ACC112 (cell line): ENCODE measurements around the gene MAML1.

Experiments used
- H2AFZ ChIP-seq: fragments of 200-600 bp; sonication (generic); one replicate; pipeline ENCODE4 v1.6.0; 2017; ENCODE audit warnings: antibody characterized with exemption, low read length; ENCODE audit not compliant: unreplicated experiment
- H3K27ac ChIP-seq: fragments of 200-600 bp; sonication (generic); 2 replicates; pipeline ENCODE4 v1.5.1; 2014; ENCODE audit warnings: low read depth, mild to moderate bottlenecking, antibody characterized with exemption, low read length, moderate library complexity
- H3K27me3 ChIP-seq: fragments of 200-600 bp; sonication (generic); 2 replicates; pipeline ENCODE4 v1.6.1; 2014; ENCODE audit warnings: mild to moderate bottlenecking, antibody characterized with exemption, low read length, moderate library complexity, mixed read lengths; ENCODE audit not compliant: insufficient read depth
- H3K36me3 ChIP-seq: fragments of 200-600 bp; sonication (generic); 2 replicates; pipeline ENCODE4 v1.6.1; 2016; ENCODE audit warnings: mild to moderate bottlenecking, antibody characterized with exemption, low read length, moderate library complexity, mixed read lengths; ENCODE audit not compliant: insufficient read depth
- H3K4me1 ChIP-seq: fragments of 200-600 bp; sonication (generic); one replicate; pipeline ENCODE4 v1.6.1; 2016; ENCODE audit warnings: low read length, mixed read lengths; ENCODE audit not compliant: insufficient read depth, unreplicated experiment, control insufficient read depth
- H3K4me3 ChIP-seq: fragments of 200-600 bp; sonication (generic); 2 replicates; pipeline ENCODE4 v1.5.1; 2014; ENCODE audit warnings: mild to moderate bottlenecking, low read depth, low read length
- H3K79me2 ChIP-seq: fragments of 200-600 bp; sonication (generic); one replicate; pipeline ENCODE4 v1.6.0; 2016; ENCODE audit warnings: low read length; ENCODE audit not compliant: control insufficient read depth, unreplicated experiment, insufficient read depth

Gene MAML1

DNA sequence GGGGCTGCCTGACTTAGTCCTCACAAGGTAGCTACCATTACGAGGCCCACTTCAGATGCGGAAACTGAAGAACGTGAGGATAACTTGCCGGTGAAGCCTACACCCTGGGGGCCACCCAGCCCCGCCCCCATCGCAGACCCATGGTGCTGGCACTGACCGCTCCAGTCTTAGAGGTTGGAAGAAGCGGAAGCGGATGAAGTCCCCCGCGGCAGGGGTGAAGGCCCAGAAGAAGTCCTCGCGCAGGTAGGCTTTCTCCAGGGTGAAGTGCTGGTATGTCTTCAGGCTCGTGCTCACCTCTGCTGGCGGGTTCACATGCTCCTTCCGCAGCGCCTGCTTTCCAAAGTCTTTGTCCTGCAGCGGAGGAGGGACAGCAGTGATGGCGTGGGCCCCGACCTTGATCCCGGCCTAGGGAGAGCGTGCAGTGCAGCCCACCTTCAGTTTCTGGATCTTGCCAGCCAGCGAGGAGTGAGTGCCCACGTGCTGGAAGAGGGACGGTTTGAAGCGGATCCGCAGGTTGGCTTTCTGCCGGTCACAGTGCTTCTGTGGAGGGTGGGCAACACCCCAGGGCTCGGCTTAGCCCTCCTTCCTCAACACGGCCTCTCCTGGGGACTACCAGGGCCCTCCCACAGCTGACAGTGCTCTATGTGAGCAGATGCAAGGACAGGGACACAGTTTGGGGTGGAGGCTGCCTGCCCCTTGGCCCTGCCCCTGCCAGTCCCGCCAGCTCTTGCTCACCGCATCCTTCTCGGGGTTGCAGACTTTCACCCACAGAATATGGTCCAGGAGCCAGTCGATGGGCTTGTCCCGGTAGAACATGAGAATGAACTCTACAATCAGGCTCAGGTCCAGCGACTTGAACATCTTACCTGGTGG, 66.4 kb downstream of the MAML1 start:
- peaks cover 11% of the 10 kb centered on the region; the same call in 1 of the 2 replicates for H3K36me3 ChIP-seq
- peaks cover 22% of the 10 kb centered on the region for H3K79me2 ChIP-seq
- no peak overlapping the region for H2AFZ ChIP-seq
- H3K27me3 ChIP-seq, result no peaks in the 10 kb centered on the region
- no peak overlapping the region for H3K27ac ChIP-seq
- peaks cover 22% of the 10 kb centered on the region for H3K4me1 ChIP-seq
- no peak overlapping the region for H3K4me3 ChIP-seq

DNA sequence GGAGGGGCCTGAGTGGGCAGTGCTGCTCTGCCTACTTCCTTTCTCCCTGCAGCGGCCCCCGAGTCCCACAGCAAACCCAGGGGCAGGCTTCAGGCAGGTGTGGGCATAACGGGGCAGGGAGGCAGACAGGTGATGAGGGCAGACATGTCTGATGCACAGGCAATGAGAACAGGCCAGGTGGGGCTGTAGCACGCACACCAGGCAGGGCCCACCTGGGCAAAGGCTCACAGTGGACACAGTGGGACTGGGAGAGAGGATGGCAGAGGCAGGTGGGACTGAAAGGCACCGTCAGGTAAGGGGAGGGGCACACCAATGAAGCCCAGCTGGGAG, 67.0 kb downstream of the MAML1 start:
- no peak overlapping the region for H3K27ac ChIP-seq
- peaks cover 28% of the 10 kb centered on the region for H3K4me1 ChIP-seq
- no peak overlapping the region for H3K4me3 ChIP-seq
- H2AFZ ChIP-seq, result no peak overlapping the region
- peaks cover 28% of the 10 kb centered on the region for H3K79me2 ChIP-seq
- H3K27me3 ChIP-seq, result no peaks in the 10 kb centered on the region
- H3K36me3 ChIP-seq, result peaks cover 11% of the 10 kb centered on the region; the same call in 1 of the 2 replicates

DNA sequence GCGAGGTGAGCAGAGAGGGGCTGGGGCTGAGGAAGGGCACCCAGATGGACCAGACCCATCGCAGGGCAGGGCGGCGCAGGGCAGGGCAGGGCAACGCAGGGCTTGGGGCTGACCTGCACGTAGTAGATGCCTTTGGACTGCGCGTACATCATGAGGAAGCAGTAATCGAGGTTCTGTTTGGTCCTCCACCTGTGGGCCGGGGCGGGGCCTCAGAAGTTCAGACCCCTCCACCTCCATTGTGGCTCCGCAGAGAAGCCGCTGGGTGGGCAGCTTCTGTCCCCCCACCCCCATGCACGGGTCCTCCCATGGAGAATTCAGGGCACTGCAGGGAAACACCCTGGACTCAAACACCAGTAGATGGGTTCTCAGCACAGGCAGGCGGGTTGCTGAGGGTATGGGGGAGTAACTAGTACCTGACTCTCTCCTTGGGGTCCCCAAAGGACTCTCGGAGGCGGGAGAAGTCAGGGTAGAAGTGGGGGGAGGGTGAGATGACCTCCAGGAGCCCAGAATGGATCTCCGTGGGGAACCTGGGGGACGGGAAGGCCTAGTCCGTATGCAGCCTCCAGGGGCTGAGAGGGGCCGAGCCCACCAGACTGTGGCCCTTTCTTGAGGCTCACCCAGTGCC, 67.6 kb downstream of the MAML1 start:
- Histone ChIP-seq H3K27me3 (no peaks in the 10 kb centered on the region), H3K27ac (no peak overlapping the region), H3K4me3 (no peak overlapping the region), H3K79me2 (peaks cover 34% of the 10 kb centered on the region), H2AFZ (no peak overlapping the region), H3K36me3 (peaks cover 11% of the 10 kb centered on the region; the same call in 1 of the 2 replicates), H3K4me1 (peaks cover 34% of the 10 kb centered on the region)

DNA sequence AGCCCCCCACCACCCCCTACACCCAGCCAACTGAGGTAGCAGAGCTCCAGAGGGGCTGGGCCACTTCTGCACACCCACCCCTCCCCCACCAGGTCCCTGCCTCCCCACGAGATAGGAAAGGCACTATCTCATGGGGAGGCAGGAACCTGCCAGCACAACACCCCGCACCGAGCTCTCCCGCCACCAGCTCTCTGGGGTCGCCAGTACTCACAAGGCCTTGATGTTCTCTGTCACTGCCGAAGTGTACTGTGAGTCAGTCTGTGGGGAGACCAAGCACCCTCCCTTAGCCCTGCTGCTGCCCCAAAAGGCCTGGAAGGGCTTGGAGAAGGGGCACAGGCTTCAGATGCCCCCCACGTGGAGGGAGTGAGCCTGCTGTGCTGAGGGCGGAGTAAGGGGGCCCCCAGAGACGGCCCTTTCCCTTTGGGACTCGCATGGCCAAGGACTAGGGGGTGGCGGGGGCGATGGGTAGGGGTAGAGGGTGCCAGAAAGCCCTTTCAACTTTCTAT, 68.1 kb downstream of the MAML1 start:
- Histone ChIP-seq H3K79me2 (peaks cover 38% of the 10 kb centered on the region), H3K36me3 (peaks cover 11% of the 10 kb centered on the region; the same call in 1 of the 2 replicates), H3K4me3 (no peak overlapping the region), H3K4me1 (peaks cover 35% of the 10 kb centered on the region), H3K27me3 (no peaks in the 10 kb centered on the region), H2AFZ (no peak overlapping the region), H3K27ac (no peak overlapping the region)

- H3K79me2 ChIP-seq, result peaks cover 45% of the 10 kb centered on the region
- no peak overlapping the region for H3K27ac ChIP-seq
- H3K36me3 ChIP-seq, result peaks cover 11% of the 10 kb centered on the region; the same call in 1 of the 2 replicates
- peaks cover 34% of the 10 kb centered on the region for H3K4me1 ChIP-seq
- no peaks in the 10 kb centered on the region for H3K27me3 ChIP-seq
- no peak overlapping the region for H2AFZ ChIP-seq
- H3K4me3 ChIP-seq, result no peak overlapping the region
Observed at GRCh38 chr5:179801304-179802206, 68.9 kb downstream of the MAML1 start.

- Histone ChIP-seq H3K4me3 (no peak overlapping the region), H3K79me2 (peaks cover 45% of the 10 kb centered on the region), H3K36me3 (peaks cover 11% of the 10 kb centered on the region; the same call in 1 of the 2 replicates), H2AFZ (no peak overlapping the region), H3K4me1 (peaks cover 29% of the 10 kb centered on the region), H3K27me3 (no peaks in the 10 kb centered on the region), H3K27ac (no peak overlapping the region)
Observed at GRCh38 chr5:179802207-179802883, 69.7 kb downstream of the MAML1 start.

DNA sequence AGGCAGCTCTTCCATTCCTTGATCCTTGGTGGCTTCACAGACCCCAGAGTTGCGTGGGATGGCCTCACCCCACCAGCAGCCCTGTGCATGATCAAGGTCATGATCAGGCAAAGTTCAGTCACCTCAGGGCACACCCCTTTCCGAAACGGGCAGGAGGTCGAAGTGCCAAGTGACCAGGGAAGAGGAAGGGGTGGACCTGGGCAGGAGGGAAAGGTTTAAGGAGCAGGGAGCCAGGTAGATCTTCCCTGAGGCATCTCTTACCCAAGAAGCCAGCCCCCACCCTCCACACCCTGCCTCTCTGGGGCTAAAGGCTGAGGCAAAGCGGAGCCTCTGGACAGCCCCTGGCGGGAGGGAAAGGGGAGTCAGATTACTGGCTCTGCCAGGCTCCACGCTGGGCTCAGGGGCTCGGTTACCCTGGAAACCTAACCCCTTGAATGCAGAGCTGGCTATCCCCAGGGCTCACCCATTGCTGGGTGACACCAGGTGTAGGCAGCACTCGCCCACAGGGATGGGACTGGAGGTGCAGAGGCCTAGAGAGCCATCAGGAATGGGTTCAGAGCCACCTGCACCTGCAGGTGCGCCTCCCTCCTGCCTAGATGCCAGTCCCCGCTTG, 70.4 kb downstream of the MAML1 start:
- H3K4me3 ChIP-seq, result no peak overlapping the region
- H3K79me2 ChIP-seq, result peaks cover 45% of the 10 kb centered on the region
- peaks cover 11% of the 10 kb centered on the region; the same call in 1 of the 2 replicates for H3K36me3 ChIP-seq
- no peaks in the 10 kb centered on the region for H3K27me3 ChIP-seq
- no peak overlapping the region for H3K27ac ChIP-seq
- H2AFZ ChIP-seq, result no peak overlapping the region
- peaks cover 29% of the 10 kb centered on the region for H3K4me1 ChIP-seq

DNA sequence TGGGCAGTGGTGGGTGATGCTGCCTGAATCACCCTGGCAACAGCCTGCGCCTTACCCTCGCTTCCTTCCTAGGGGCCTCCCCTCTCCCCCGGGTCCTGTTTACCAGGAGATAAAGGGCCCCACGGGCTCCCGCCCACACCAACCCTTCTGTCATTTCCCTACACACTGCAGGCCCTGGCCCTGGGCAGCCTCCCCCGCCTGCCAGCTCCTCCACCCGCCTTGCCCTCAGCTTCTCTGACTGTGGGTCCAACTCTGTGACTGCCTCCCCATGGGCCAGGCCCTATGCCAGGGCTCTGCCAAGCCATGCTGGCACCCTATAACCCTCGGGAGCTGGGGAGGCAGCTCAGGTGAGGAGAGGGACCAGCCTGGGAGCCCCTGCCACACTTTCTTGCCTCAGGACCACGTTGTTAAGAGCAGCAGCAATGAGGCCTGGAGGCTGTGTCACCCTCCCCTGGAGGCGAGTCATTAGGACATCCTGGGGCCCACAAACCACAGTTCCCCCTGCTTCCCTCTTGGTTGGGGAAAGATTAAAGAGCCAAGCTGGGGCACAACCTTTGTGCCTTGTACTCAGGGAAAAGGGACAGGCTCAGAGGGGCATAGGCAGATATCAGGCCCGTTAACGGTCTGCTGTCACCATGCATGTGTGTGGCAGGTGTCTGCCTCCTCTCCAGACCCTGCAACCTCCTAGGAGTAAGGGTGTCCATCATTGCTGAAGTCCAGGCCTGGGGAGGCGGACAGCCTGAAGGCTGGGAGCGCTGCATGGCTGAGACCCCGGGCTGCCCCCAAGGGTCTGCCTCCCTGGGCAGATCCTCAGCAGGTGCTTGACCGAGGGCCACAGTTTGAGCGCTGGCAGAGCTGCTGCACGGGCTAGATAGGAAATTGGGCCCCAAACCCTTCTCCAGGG, 71.3 kb downstream of the MAML1 start:
- peak overlapping the region; percentile 23; the same call in 1 of the 2 replicates for H3K27ac ChIP-seq
- H3K4me1 ChIP-seq, result peaks cover 29% of the 10 kb centered on the region
- H2AFZ ChIP-seq, result no peak overlapping the region
- H3K4me3 ChIP-seq, result peak overlapping the region; percentile 84
- no peaks in the 10 kb centered on the region for H3K27me3 ChIP-seq
- H3K79me2 ChIP-seq, result peaks cover 45% of the 10 kb centered on the region
- H3K36me3 ChIP-seq, result peaks cover 11% of the 10 kb centered on the region; the same call in 1 of the 2 replicates

DNA sequence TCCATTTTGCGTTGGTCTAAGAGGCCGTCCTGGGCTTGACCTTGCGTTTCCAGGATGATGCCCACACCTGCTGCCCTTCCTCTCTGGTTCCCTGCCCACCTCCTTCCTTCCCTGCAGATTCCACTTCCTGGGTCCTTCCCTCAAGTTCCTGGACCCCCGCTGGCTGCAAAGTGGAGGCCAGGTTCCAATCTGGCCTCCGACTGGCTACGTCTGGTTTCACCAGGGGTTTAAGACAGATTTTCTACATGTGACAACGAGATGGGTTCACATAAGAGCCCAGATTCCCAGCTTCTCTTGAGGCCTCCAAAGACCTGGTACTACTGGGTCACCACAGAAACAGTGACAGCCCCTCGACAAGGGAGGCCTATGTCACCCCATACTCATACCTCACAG, 71.9 kb downstream of the MAML1 start:
- H3K27me3 ChIP-seq, result no peaks in the 10 kb centered on the region
- peaks cover 29% of the 10 kb centered on the region for H3K4me1 ChIP-seq
- peak overlapping the region; percentile 84 for H3K4me3 ChIP-seq
- peaks cover 45% of the 10 kb centered on the region for H3K79me2 ChIP-seq
- H3K27ac ChIP-seq, result no peak overlapping the region
- H2AFZ ChIP-seq, result no peak overlapping the region
- peaks cover 4% of the 10 kb centered on the region; the same call in 1 of the 2 replicates for H3K36me3 ChIP-seq
